GM21529 (cell line): ENCODE measurements around the gene ARHGEF6.
"Not testable (repeated sequence)": the region's sequence is repeated elsewhere in the genome, so short reads cannot be mapped to it uniquely, and the experiment has no call there.

Experiments used
- ATAC-seq: cut with Tn5 transposase; IDR thresholded peaks from one replicate; pipeline ENCODE4 v1.9.1; 2021; ENCODE audit not compliant: unreplicated experiment

The ARHGEF6 gene

GRCh38 chrX:136780763-136781162, at the start of gene ARHGEF6:
ARHGEF6 (minus strand) TSS chrX:136780932; CDS start chrX:136780882, 50 bp downstream.
- peak; percentile 43 for ATAC-seq

- no peak for ATAC-seq
Observed at GRCh38 chrX:136829413-136829812, 48.7 kb upstream of the ARHGEF6 start.

GRCh38 chrX:136828830-136829229, 48.1 kb upstream of the ARHGEF6 start:
- ATAC-seq: no peak

- no peak for ATAC-seq
Observed at GRCh38 chrX:136827026-136827425, 46.3 kb upstream of the ARHGEF6 start.

GRCh38 chrX:136825771-136826170, 45.0 kb upstream of the ARHGEF6 start:
- no peak for ATAC-seq

GRCh38 chrX:136823175-136823574, 42.4 kb upstream of the ARHGEF6 start:
- ATAC-seq: no peak

- ATAC-seq: no peak
Observed at GRCh38 chrX:136822337-136823095, 41.8 kb upstream of the ARHGEF6 start.

- not testable (repeated sequence) for ATAC-seq
Observed at GRCh38 chrX:136819756-136820155, 39.0 kb upstream of the ARHGEF6 start.

GRCh38 chrX:136819031-136819703, 38.4 kb upstream of the ARHGEF6 start:
- no peak for ATAC-seq

GRCh38 chrX:136816975-136817374, 36.2 kb upstream of the ARHGEF6 start:
- no peak for ATAC-seq

- no peak for ATAC-seq
Observed at GRCh38 chrX:136814847-136815750, 34.4 kb upstream of the ARHGEF6 start.

- ATAC-seq: no peak
Observed at GRCh38 chrX:136812286-136812685, 31.6 kb upstream of the ARHGEF6 start.

GRCh38 chrX:136810493-136810892, 29.8 kb upstream of the ARHGEF6 start:
- ATAC-seq: no peak

GRCh38 chrX:136806891-136807410, 26.2 kb upstream of the ARHGEF6 start:
- no peak for ATAC-seq

- no peak for ATAC-seq
Observed at GRCh38 chrX:136802515-136802914, 21.8 kb upstream of the ARHGEF6 start.

GRCh38 chrX:136797787-136798186, 17.1 kb upstream of the ARHGEF6 start:
- no peak for ATAC-seq

GRCh38 chrX:136795132-136795531, 14.4 kb upstream of the ARHGEF6 start:
- not testable (repeated sequence) for ATAC-seq

GRCh38 chrX:136794660-136795059, 13.9 kb upstream of the ARHGEF6 start:
- ATAC-seq: not testable (repeated sequence)

- no peak for ATAC-seq
Observed at GRCh38 chrX:136794080-136794479, 13.3 kb upstream of the ARHGEF6 start.

- ATAC-seq: no peak
Observed at GRCh38 chrX:136789856-136790255, 9.1 kb upstream of the ARHGEF6 start.

GRCh38 chrX:136784231-136784630, 3.5 kb upstream of the ARHGEF6 start:
- no peak for ATAC-seq
